HCT116 (cell line): Measurements from ENCODE around the gene AKR1B1. TPM values are rescaled to one million over a fixed set of nuclear protein-coding genes. Genes with fewer than 3 reads are reported as not detected.
A peak's percentile ranks its signal among the peaks of the same experiment; 100 is the strongest.

ENCODE experiments used
- ATAC-seq: fragments of 200-7000 bp; cut with Tn5 transposase; 2 replicates; pipeline ENCODE4 v1.9.1; 2020; ENCODE audit warnings: mild to moderate bottlenecking, moderate library complexity
- BruUV-seq: library from RNA; stranded (reverse); fragments of 400-500 nt; replicated peaks from 2 replicates; lab custom pipeline; 2021; lab: Mats Ljungman, UMichigan
- CTCF ChIA-PET: fragments of 300-600 bp; sonication (Branson Sonifier 250); formaldehyde crosslinking; loops from one replicate; lab custom pipeline; 2021; ENCODE audit warnings: antibody characterized with exemption; lab: Charles Lee
- POLR2A ChIA-PET: fragments of 300-600, 350-600 bp; sonication (Branson Sonifier 250); formaldehyde crosslinking; loops from one replicate; lab custom pipeline; 2021; ENCODE audit warnings: antibody characterized with exemption; lab: Charles Lee
- RAD21 ChIA-PET, 2 experiments: fragments of 300-600 bp; sonication (Branson Sonifier 250); formaldehyde crosslinking; loops; one replicate each; lab custom pipeline; 2023; ENCODE audit warnings: low total read pairs in 2 of 2; ENCODE audit not compliant: uncharacterized antibody in 2 of 2, unreplicated experiment in 2 of 2, low non-redundant PET in 1 of 2; lab: Charles Lee
- DNase-seq: peaks from one replicate; pipeline ENCODE4 v3.0.0-alpha.2; 2010; ENCODE audit warnings: low read depth, low spot score
- H2AFZ ChIP-seq: fragments of 200-600 bp; shearing (Covaris generic), sonication (generic); 2 replicates; pipeline ENCODE4 v1.6.1; 2017; ENCODE audit warnings: low read depth, mixed run types, mixed read lengths, antibody characterized with exemption, low read length; ENCODE audit not compliant: poor library complexity, severe bottlenecking
- H3K27ac ChIP-seq: 2 replicates; pipeline ENCODE4 v1.5.1; 2012; ENCODE audit warnings: low read depth, low read length
- H3K27me3 ChIP-seq: fragments of 200-600 bp; sonication (generic); 2 replicates; pipeline ENCODE4 v1.6.1; 2016; ENCODE audit warnings: mixed run types, low read length, mixed read lengths; ENCODE audit not compliant: insufficient read depth
- H3K36me3 ChIP-seq, 2 experiments: fragments of 200-500 bp in 1 of 2; fragments of 200-600 bp in 1 of 2; sonication (Bioruptor generic) in 1 of 2; sonication (generic) in 1 of 2; 2 replicates each; pipeline versions ENCODE4 v1.5.1 to v1.6.1; 2014 to 2016; ENCODE audit warnings: low read length in 2 of 2, inconsistent platforms in 1 of 2, mixed read lengths in 1 of 2, mixed run types in 1 of 2; ENCODE audit not compliant: insufficient read depth in 2 of 2, control insufficient read depth in 1 of 2
- H3K4me1 ChIP-seq, 2 experiments: fragments of 200-600 bp in 1 of 2; sonication (generic) in 1 of 2; 2 replicates each; pipeline versions ENCODE4 v1.5.1 to v1.6.1; 2012 to 2017; ENCODE audit warnings: low read length in 2 of 2, inconsistent platforms in 1 of 2, mild to moderate bottlenecking in 1 of 2, mixed read lengths in 1 of 2, mixed run types in 1 of 2, moderate library complexity in 1 of 2; ENCODE audit not compliant: insufficient read depth in 2 of 2, control insufficient read depth in 1 of 2
- H3K4me2 ChIP-seq: fragments of 200-600 bp; sonication (generic); 2 replicates; pipeline ENCODE4 v1.6.1; 2017; ENCODE audit warnings: mixed run types, low read length, mixed read lengths
- H3K4me3 ChIP-seq, 2 experiments: fragments of 200-600 bp in 1 of 2; sonication (generic) in 1 of 2; replicated peaks in 1 of 2; 2 replicates each; pipeline ENCODE4 v1.5.1; 2011 to 2016; ENCODE audit warnings: low read length in 2 of 2, control low read depth in 1 of 2, low read depth in 1 of 2, mild to moderate bottlenecking in 1 of 2, mixed read lengths in 1 of 2, mixed run types in 1 of 2
- H3K79me2 ChIP-seq: fragments of 200-600 bp; sonication (generic); 2 replicates; pipeline ENCODE4 v1.6.1; 2017; ENCODE audit warnings: mild to moderate bottlenecking, mixed run types, low read length, moderate library complexity, mixed read lengths; ENCODE audit not compliant: insufficient read depth
- H3K9ac ChIP-seq: fragments of 200-600 bp; sonication (generic); 2 replicates; pipeline ENCODE4 v1.6.1; 2016; ENCODE audit warnings: low read length, mixed read lengths
- H3K9me2 ChIP-seq: fragments of 200-600 bp; sonication (generic), shearing (Covaris generic); 2 replicates; pipeline ENCODE4 v1.6.1; 2017; ENCODE audit warnings: mixed run types, mild to moderate bottlenecking, moderate library complexity; ENCODE audit not compliant: insufficient read depth
- H3K9me3 ChIP-seq, 2 experiments: fragments of 200-500 bp in 1 of 2; fragments of 200-600 bp in 1 of 2; sonication (Bioruptor generic) in 1 of 2; sonication (generic) in 1 of 2; 2 replicates each; pipeline ENCODE4 v1.6.1; 2014 to 2017; ENCODE audit warnings: low read length in 2 of 2, mixed read lengths in 2 of 2, inconsistent platforms in 1 of 2, low read depth in 1 of 2, mild to moderate bottlenecking in 1 of 2, mixed run types in 1 of 2, moderate library complexity in 1 of 2; ENCODE audit not compliant: control insufficient read depth in 1 of 2, insufficient read depth in 1 of 2
- H4K20me1 ChIP-seq: fragments of 200-600 bp; sonication (generic), shearing (Covaris generic); 2 replicates; pipeline ENCODE4 v1.6.1; 2017; ENCODE audit warnings: mixed run types, mild to moderate bottlenecking, moderate library complexity; ENCODE audit not compliant: insufficient read depth
- ATF3 ChIP-seq: IDR thresholded peaks from 2 replicates; pipeline ENCODE4 v1.6.1; 2012
- CBX3 ChIP-seq: IDR thresholded peaks from 2 replicates; pipeline ENCODE4 v1.6.1; 2012; ENCODE audit warnings: low read depth
- CEBPB ChIP-seq: IDR thresholded peaks from 2 replicates; pipeline ENCODE4 v1.6.1; 2012; ENCODE audit warnings: low read depth
- EGR1 ChIP-seq: IDR thresholded peaks from 2 replicates; pipeline ENCODE4 v1.6.1; 2012; ENCODE audit warnings: low read depth
- ELF1 ChIP-seq: IDR thresholded peaks from 2 replicates; pipeline ENCODE4 v1.6.1; 2012; ENCODE audit warnings: low read depth, borderline replicate concordance
- EZH2 ChIP-seq: fragments of 200-600 bp; sonication (generic); IDR thresholded peaks from 2 replicates; pipeline ENCODE4 v1.6.1; 2017; ENCODE audit warnings: antibody characterized with exemption, mixed run types
- FOSL1 ChIP-seq: IDR thresholded peaks from 2 replicates; pipeline ENCODE4 v1.6.1; 2012; ENCODE audit warnings: low read depth
- MAX ChIP-seq: IDR thresholded peaks from 2 replicates; pipeline ENCODE4 v1.6.1; 2012
- POLR2A ChIP-seq: IDR thresholded peaks from 2 replicates; pipeline ENCODE4 v1.7.0; 2011; ENCODE audit warnings: borderline replicate concordance; ENCODE audit not compliant: insufficient read depth, insufficient read length; ENCODE audit errors: extremely low read depth
- POLR2AphosphoS5 ChIP-seq: IDR thresholded peaks from 2 replicates; pipeline ENCODE4 v1.6.1; 2011; ENCODE audit warnings: mild to moderate bottlenecking, low read depth, low read length, moderate library complexity
- RAD21 ChIP-seq: IDR thresholded peaks from 2 replicates; pipeline ENCODE4 v1.6.1; 2012; ENCODE audit warnings: low read depth, mild to moderate bottlenecking
- REST ChIP-seq: IDR thresholded peaks from 2 replicates; pipeline ENCODE4 v1.6.1; 2012; ENCODE audit warnings: low read depth
- SIN3A ChIP-seq: IDR thresholded peaks from 2 replicates; pipeline ENCODE4 v1.6.1; 2012; ENCODE audit warnings: low read depth
- SP1 ChIP-seq: IDR thresholded peaks from 2 replicates; pipeline ENCODE4 v1.6.1; 2012; ENCODE audit warnings: low read depth
- SRF ChIP-seq: IDR thresholded peaks from 2 replicates; pipeline ENCODE4 v1.6.1; 2012; ENCODE audit warnings: low read depth
- TCF7L2 ChIP-seq: IDR thresholded peaks from 2 replicates; pipeline ENCODE4 v1.7.0; 2011; ENCODE audit warnings: borderline replicate concordance, inconsistent platforms; ENCODE audit not compliant: insufficient read depth, insufficient read length; ENCODE audit errors: extremely low read depth
- YY1 ChIP-seq: IDR thresholded peaks from 2 replicates; pipeline ENCODE4 v1.6.1; 2011; ENCODE audit warnings: low read length, low read depth, moderate library complexity, mild to moderate bottlenecking; ENCODE audit not compliant: insufficient replicate concordance; ENCODE audit errors: extremely low read depth
- ZFX ChIP-seq: fragments of 450-650 bp; IDR thresholded peaks from 2 replicates; pipeline ENCODE4 v1.6.1; 2017
- ZNF274 ChIP-seq: fragments of 200-500 bp; sonication (Bioruptor generic); IDR thresholded peaks from 2 replicates; pipeline ENCODE4 v1.6.1; 2014; ENCODE audit warnings: mild to moderate bottlenecking, low read depth, low read length, inconsistent platforms
- intact Hi-C: fragments of 100-400 bp; cut with micrococcal nuclease; formaldehyde crosslinking; loops from 2 replicates; pipeline ENCODE4 v1.10.0; 2022
- total RNA-seq: library from RNA; stranded (reverse); gene quantifications from one replicate; pipeline ENCODE4 v1.2.1, GENCODE V29; 2021; ENCODE audit not compliant: unreplicated experiment

Gene AKR1B1
- total RNA-seq, 1 experiment from 2014 or later, result 56.8 TPM

GRCh38 chr7:134470864-134471263 lies 12.0 kb upstream of the AKR1B1 start (continued):
- TF ChIP-seq REST (no peak), ATF3 (no peak), POLR2A (no peak), ZNF274 (no peak), ZFX (no peak), CBX3 (peak; percentile 67), EZH2 (no peak), SRF (0 out of 2 replicates have a peak, but pooled peaks have one; percentile 17), EGR1 (no peak), POLR2AphosphoS5 (no peak), RAD21 (no peak)

- Histone ChIP-seq H3K36me3 (no peaks in the 10 kb centered on the region), H4K20me1 (no peaks in the 10 kb centered on the region), H3K9me2 (no peaks in the 10 kb centered on the region), H3K79me2 (no peaks in the 10 kb centered on the region), H2AFZ (no peak overlapping the region), H3K4me3 (no peak overlapping the region), H3K9ac (no peak overlapping the region), H3K27ac (no peak overlapping the region), H3K4me1 (peaks cover 0 to 9% of the 10 kb centered on the region in 2 experiments; a peak in 2 of 4 replicates), H3K4me2 (no peak overlapping the region), H3K9me3 (no peaks in the 10 kb centered on the region), H3K27me3 (no peaks in the 10 kb centered on the region)
- intact Hi-C loops, result no loop called here
- no peak for DNase-seq
- BruUV-seq, result no TSS peak
- POLR2A ChIA-PET, result no interaction called here
- CTCF ChIA-PET, result no interaction called here
- ATAC-seq, result no peak
- RAD21 ChIA-PET, result no interaction called here
- TF ChIP-seq ATF3 (no peak), CEBPB (no peak), ELF1 (no peak), YY1 (no peak), ZFX (no peak), FOSL1 (no peak), MAX (no peak), ZNF274 (no peak), CBX3 (no peak), REST (no peak), SIN3A (no peak), SP1 (no peak), POLR2A (no peak), TCF7L2 (no peak), SRF (no peak), RAD21 (no peak)
These were observed 10.7 kb upstream of the AKR1B1 start for GRCh38 chr7:134469622-134470021.
